HCT116 (cell line): ENCODE data around the gene TMEM52B. TPM values are rescaled to one million over a fixed set of nuclear protein-coding genes. Genes with fewer than 3 reads are reported as not detected.

ENCODE experiments used
- ATAC-seq: fragments of 200-7000 bp; cut with Tn5 transposase; 2 replicates; pipeline ENCODE4 v1.9.1; 2020; ENCODE audit warnings: mild to moderate bottlenecking, moderate library complexity
- BruUV-seq: library from RNA; stranded (reverse); fragments of 400-500 nt; replicated peaks from 2 replicates; lab custom pipeline; 2021; lab: Mats Ljungman, UMichigan
- CTCF ChIA-PET: fragments of 300-600 bp; sonication (Branson Sonifier 250); formaldehyde crosslinking; loops from one replicate; lab custom pipeline; 2021; ENCODE audit warnings: antibody characterized with exemption; lab: Charles Lee
- POLR2A ChIA-PET: fragments of 300-600, 350-600 bp; sonication (Branson Sonifier 250); formaldehyde crosslinking; loops from one replicate; lab custom pipeline; 2021; ENCODE audit warnings: antibody characterized with exemption; lab: Charles Lee
- RAD21 ChIA-PET, 2 experiments: fragments of 300-600 bp; sonication (Branson Sonifier 250); formaldehyde crosslinking; loops; one replicate each; lab custom pipeline; 2023; ENCODE audit warnings: low total read pairs in 2 of 2; ENCODE audit not compliant: uncharacterized antibody in 2 of 2, unreplicated experiment in 2 of 2, low non-redundant PET in 1 of 2; lab: Charles Lee
- DNase-seq: peaks from one replicate; pipeline ENCODE4 v3.0.0-alpha.2; 2010; ENCODE audit warnings: low read depth, low spot score
- H2AFZ ChIP-seq: fragments of 200-600 bp; shearing (Covaris generic), sonication (generic); 2 replicates; pipeline ENCODE4 v1.6.1; 2017; ENCODE audit warnings: low read depth, mixed run types, mixed read lengths, antibody characterized with exemption, low read length; ENCODE audit not compliant: poor library complexity, severe bottlenecking
- H3K27ac ChIP-seq: 2 replicates; pipeline ENCODE4 v1.5.1; 2012; ENCODE audit warnings: low read depth, low read length
- H3K27me3 ChIP-seq: fragments of 200-600 bp; sonication (generic); 2 replicates; pipeline ENCODE4 v1.6.1; 2016; ENCODE audit warnings: mixed run types, low read length, mixed read lengths; ENCODE audit not compliant: insufficient read depth
- H3K36me3 ChIP-seq, 2 experiments: fragments of 200-500 bp in 1 of 2; fragments of 200-600 bp in 1 of 2; sonication (Bioruptor generic) in 1 of 2; sonication (generic) in 1 of 2; 2 replicates each; pipeline versions ENCODE4 v1.5.1 to v1.6.1; 2014 to 2016; ENCODE audit warnings: low read length in 2 of 2, inconsistent platforms in 1 of 2, mixed read lengths in 1 of 2, mixed run types in 1 of 2; ENCODE audit not compliant: insufficient read depth in 2 of 2, control insufficient read depth in 1 of 2
- H3K4me1 ChIP-seq, 2 experiments: fragments of 200-600 bp in 1 of 2; sonication (generic) in 1 of 2; 2 replicates each; pipeline versions ENCODE4 v1.5.1 to v1.6.1; 2012 to 2017; ENCODE audit warnings: low read length in 2 of 2, inconsistent platforms in 1 of 2, mild to moderate bottlenecking in 1 of 2, mixed read lengths in 1 of 2, mixed run types in 1 of 2, moderate library complexity in 1 of 2; ENCODE audit not compliant: insufficient read depth in 2 of 2, control insufficient read depth in 1 of 2
- H3K4me2 ChIP-seq: fragments of 200-600 bp; sonication (generic); 2 replicates; pipeline ENCODE4 v1.6.1; 2017; ENCODE audit warnings: mixed run types, low read length, mixed read lengths
- H3K4me3 ChIP-seq, 2 experiments: fragments of 200-600 bp in 1 of 2; sonication (generic) in 1 of 2; replicated peaks in 1 of 2; 2 replicates each; pipeline ENCODE4 v1.5.1; 2011 to 2016; ENCODE audit warnings: low read length in 2 of 2, control low read depth in 1 of 2, low read depth in 1 of 2, mild to moderate bottlenecking in 1 of 2, mixed read lengths in 1 of 2, mixed run types in 1 of 2
- H3K79me2 ChIP-seq: fragments of 200-600 bp; sonication (generic); 2 replicates; pipeline ENCODE4 v1.6.1; 2017; ENCODE audit warnings: mild to moderate bottlenecking, mixed run types, low read length, moderate library complexity, mixed read lengths; ENCODE audit not compliant: insufficient read depth
- H3K9ac ChIP-seq: fragments of 200-600 bp; sonication (generic); 2 replicates; pipeline ENCODE4 v1.6.1; 2016; ENCODE audit warnings: low read length, mixed read lengths
- H3K9me2 ChIP-seq: fragments of 200-600 bp; sonication (generic), shearing (Covaris generic); 2 replicates; pipeline ENCODE4 v1.6.1; 2017; ENCODE audit warnings: mixed run types, mild to moderate bottlenecking, moderate library complexity; ENCODE audit not compliant: insufficient read depth
- H3K9me3 ChIP-seq, 2 experiments: fragments of 200-500 bp in 1 of 2; fragments of 200-600 bp in 1 of 2; sonication (Bioruptor generic) in 1 of 2; sonication (generic) in 1 of 2; 2 replicates each; pipeline ENCODE4 v1.6.1; 2014 to 2017; ENCODE audit warnings: low read length in 2 of 2, mixed read lengths in 2 of 2, inconsistent platforms in 1 of 2, low read depth in 1 of 2, mild to moderate bottlenecking in 1 of 2, mixed run types in 1 of 2, moderate library complexity in 1 of 2; ENCODE audit not compliant: control insufficient read depth in 1 of 2, insufficient read depth in 1 of 2
- H4K20me1 ChIP-seq: fragments of 200-600 bp; sonication (generic), shearing (Covaris generic); 2 replicates; pipeline ENCODE4 v1.6.1; 2017; ENCODE audit warnings: mixed run types, mild to moderate bottlenecking, moderate library complexity; ENCODE audit not compliant: insufficient read depth
- EGR1 ChIP-seq: IDR thresholded peaks from 2 replicates; pipeline ENCODE4 v1.6.1; 2012; ENCODE audit warnings: low read depth
- EZH2 ChIP-seq: fragments of 200-600 bp; sonication (generic); IDR thresholded peaks from 2 replicates; pipeline ENCODE4 v1.6.1; 2017; ENCODE audit warnings: antibody characterized with exemption, mixed run types
- FOSL1 ChIP-seq: IDR thresholded peaks from 2 replicates; pipeline ENCODE4 v1.6.1; 2012; ENCODE audit warnings: low read depth
- JUND ChIP-seq: IDR thresholded peaks from 2 replicates; pipeline ENCODE4 v1.6.1; 2012
- SP1 ChIP-seq: IDR thresholded peaks from 2 replicates; pipeline ENCODE4 v1.6.1; 2012; ENCODE audit warnings: low read depth
- TCF7L2 ChIP-seq: IDR thresholded peaks from 2 replicates; pipeline ENCODE4 v1.7.0; 2011; ENCODE audit warnings: borderline replicate concordance, inconsistent platforms; ENCODE audit not compliant: insufficient read depth, insufficient read length; ENCODE audit errors: extremely low read depth
- intact Hi-C: fragments of 100-400 bp; cut with micrococcal nuclease; formaldehyde crosslinking; loops from 2 replicates; pipeline ENCODE4 v1.10.0; 2022
- total RNA-seq: library from RNA; stranded (reverse); gene quantifications from one replicate; pipeline ENCODE4 v1.2.1, GENCODE V29; 2021; ENCODE audit not compliant: unreplicated experiment
- TF ChIP-seq, protein P1 (sequence below), 3 experiments: fragments of 200-600 bp in 1 of 3; sonication (generic) in 1 of 3; IDR thresholded peaks in 2 of 3; conservative IDR thresholded peaks in 1 of 3; 2 replicates each; pipeline ENCODE4 v1.5.1; 2012 to 2017; ENCODE audit warnings: low read depth in 2 of 3, low read length in 2 of 3, antibody characterized with exemption in 1 of 3, borderline replicate concordance in 1 of 3, control low read depth in 1 of 3, mild to moderate bottlenecking in 1 of 3, mixed read lengths in 1 of 3, mixed run types in 1 of 3, moderate library complexity in 1 of 3; ENCODE audit not compliant: insufficient read depth in 1 of 3
- TF ChIP-seq, protein P2 (sequence below): IDR thresholded peaks from 2 replicates; pipeline ENCODE4 v1.6.1; 2011; ENCODE audit warnings: mild to moderate bottlenecking, low read length, moderate library complexity; ENCODE audit not compliant: insufficient replicate concordance; ENCODE audit errors: extremely low read depth

Gene TMEM52B
- total RNA-seq, 1 experiment from 2014 or later, result not detected

DNA sequence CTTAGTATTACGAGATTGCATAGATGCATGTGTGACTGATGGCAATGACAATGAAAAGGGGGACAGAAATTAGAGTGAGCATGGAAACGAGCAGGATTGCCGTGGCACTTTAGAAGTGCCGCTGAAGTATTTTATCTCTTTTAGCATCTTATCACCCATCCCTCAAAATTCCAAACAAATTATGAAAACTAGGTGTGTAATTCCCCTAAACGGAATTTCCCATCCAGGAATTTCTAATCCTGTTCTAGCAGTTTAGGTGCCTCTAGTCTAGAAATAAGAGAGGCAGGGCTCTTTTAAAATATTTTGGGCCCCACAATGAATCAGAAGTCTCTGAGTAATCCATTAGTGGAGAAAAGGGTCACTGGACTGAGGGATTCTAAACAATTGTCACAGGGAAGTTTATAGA lies 947 bp downstream of the TMEM52B start:
- TF ChIP-seq, protein P1, sequence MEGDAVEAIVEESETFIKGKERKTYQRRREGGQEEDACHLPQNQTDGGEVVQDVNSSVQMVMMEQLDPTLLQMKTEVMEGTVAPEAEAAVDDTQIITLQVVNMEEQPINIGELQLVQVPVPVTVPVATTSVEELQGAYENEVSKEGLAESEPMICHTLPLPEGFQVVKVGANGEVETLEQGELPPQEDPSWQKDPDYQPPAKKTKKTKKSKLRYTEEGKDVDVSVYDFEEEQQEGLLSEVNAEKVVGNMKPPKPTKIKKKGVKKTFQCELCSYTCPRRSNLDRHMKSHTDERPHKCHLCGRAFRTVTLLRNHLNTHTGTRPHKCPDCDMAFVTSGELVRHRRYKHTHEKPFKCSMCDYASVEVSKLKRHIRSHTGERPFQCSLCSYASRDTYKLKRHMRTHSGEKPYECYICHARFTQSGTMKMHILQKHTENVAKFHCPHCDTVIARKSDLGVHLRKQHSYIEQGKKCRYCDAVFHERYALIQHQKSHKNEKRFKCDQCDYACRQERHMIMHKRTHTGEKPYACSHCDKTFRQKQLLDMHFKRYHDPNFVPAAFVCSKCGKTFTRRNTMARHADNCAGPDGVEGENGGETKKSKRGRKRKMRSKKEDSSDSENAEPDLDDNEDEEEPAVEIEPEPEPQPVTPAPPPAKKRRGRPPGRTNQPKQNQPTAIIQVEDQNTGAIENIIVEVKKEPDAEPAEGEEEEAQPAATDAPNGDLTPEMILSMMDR (IDR thresholded peaks at IDR 0.05 in 2 of 3, conservative IDR thresholded peaks at IDR 0.05 in 1 of 3; ENCODE audit: borderline replicate concordance in 1 of 3, insufficient read depth in 1 of 3, low read depth in 2 of 3, low read length in 2 of 3), result no peak
- TF ChIP-seq EZH2 (no peak), TCF7L2 (no peak), SP1 (no peak), JUND (no peak), EGR1 (no peak), FOSL1 (no peak)
- TF ChIP-seq, protein P2, sequence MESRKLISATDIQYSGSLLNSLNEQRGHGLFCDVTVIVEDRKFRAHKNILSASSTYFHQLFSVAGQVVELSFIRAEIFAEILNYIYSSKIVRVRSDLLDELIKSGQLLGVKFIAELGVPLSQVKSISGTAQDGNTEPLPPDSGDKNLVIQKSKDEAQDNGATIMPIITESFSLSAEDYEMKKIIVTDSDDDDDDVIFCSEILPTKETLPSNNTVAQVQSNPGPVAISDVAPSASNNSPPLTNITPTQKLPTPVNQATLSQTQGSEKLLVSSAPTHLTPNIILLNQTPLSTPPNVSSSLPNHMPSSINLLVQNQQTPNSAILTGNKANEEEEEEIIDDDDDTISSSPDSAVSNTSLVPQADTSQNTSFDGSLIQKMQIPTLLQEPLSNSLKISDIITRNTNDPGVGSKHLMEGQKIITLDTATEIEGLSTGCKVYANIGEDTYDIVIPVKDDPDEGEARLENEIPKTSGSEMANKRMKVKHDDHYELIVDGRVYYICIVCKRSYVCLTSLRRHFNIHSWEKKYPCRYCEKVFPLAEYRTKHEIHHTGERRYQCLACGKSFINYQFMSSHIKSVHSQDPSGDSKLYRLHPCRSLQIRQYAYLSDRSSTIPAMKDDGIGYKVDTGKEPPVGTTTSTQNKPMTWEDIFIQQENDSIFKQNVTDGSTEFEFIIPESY, result no peak
- Histone ChIP-seq H2AFZ (no peak overlapping the region), H3K27me3 (no peaks in the 10 kb centered on the region), H3K4me2 (no peak overlapping the region), H3K79me2 (no peaks in the 10 kb centered on the region), H3K9me2 (no peaks in the 10 kb centered on the region), H3K4me1 (no peaks in the 10 kb centered on the region), H3K36me3 (no peaks in the 10 kb centered on the region), H3K27ac (no peak overlapping the region), H3K9ac (no peak overlapping the region), H4K20me1 (no peaks in the 10 kb centered on the region), H3K9me3 (no peaks in the 10 kb centered on the region), H3K4me3 (no peak overlapping the region)
- CTCF ChIA-PET, result no interaction called here
- RAD21 ChIA-PET, result no interaction called here
- no TSS peak for BruUV-seq
- intact Hi-C loops, result no loop called here
- ATAC-seq (no peak), DNase-seq (no peak)
- POLR2A ChIA-PET, result no interaction called here
